Breast epithelium (tissue), 4 donors: ENCODE measurements around the gene RFT1. TPM values are rescaled to one million over a fixed set of nuclear protein-coding genes. Genes with fewer than 3 reads are reported as not detected.
A peak's percentile ranks its signal among the peaks of the same experiment; 100 is the strongest.

Source experiments
- DNase-seq, 2 donors: peaks; one replicate each; pipeline ENCODE4 v3.0.0-alpha.2; 2019; ENCODE audit warnings: low spot score in 2 of 2
- H3K27ac ChIP-seq, 2 donors: fragments of 200-600 bp; sonication (generic) in 1 of 2; one replicate each; pipeline ENCODE4 v1.5.1; 2016 to 2019; ENCODE audit warnings: mild to moderate bottlenecking in 1 of 2
- H3K27me3 ChIP-seq, 2 donors: fragments of 200-600 bp; sonication (generic) in 1 of 2; one replicate each; pipeline versions ENCODE4 v1.5.1 to v1.6.0; 2017 to 2019; ENCODE audit warnings: control low read depth in 1 of 2, mild to moderate bottlenecking in 1 of 2
- H3K36me3 ChIP-seq: fragments of 200-600 bp; one replicate; pipeline ENCODE4 v1.5.1; 2019
- H3K4me1 ChIP-seq, 2 donors: fragments of 200-600 bp; sonication (generic); one replicate each; pipeline ENCODE4 v1.5.1; 2016 to 2019; ENCODE audit warnings: control low read depth in 1 of 2
- H3K4me3 ChIP-seq, 3 donors: fragments of 200-600 bp; sonication (generic); 1 replicate in 2 of 3; 2 replicates in 1 of 3; pipeline ENCODE4 v1.5.1; 2016 to 2019; ENCODE audit warnings: mild to moderate bottlenecking in 3 of 3, moderate library complexity in 2 of 3
- H3K9me3 ChIP-seq, 2 donors: fragments of 200-600 bp; sonication (generic) in 1 of 2; one replicate each; pipeline ENCODE4 v1.5.1; 2016 to 2019; ENCODE audit warnings: control low read depth in 1 of 2
- POLR2A ChIP-seq: fragments of 450-650 bp; IDR thresholded peaks from one replicate; pipeline ENCODE4 v1.6.1; 2016; ENCODE audit warnings: antibody characterized with exemption, mild to moderate bottlenecking, moderate library complexity
- POLR2AphosphoS5 ChIP-seq, 3 donors: sonication (generic); formaldehyde crosslinking; IDR thresholded peaks; one replicate each; pipeline ENCODE4 v1.6.1; 2017; ENCODE audit warnings: antibody characterized with exemption in 3 of 3
- intact Hi-C: fragments of 100-400 bp; cut with DNase I; formaldehyde crosslinking; loops from one replicate; pipeline ENCODE4 v1.15.1; 2023; ENCODE audit warnings: low total_unique reads
- total RNA-seq, 3 donors: library from RNA; depleted of rRNA; stranded (reverse); fragments of >200 nt; gene quantifications; one replicate each; pipeline ENCODE4 v1.1.0, GENCODE V29; 2016
- TF ChIP-seq, protein P1 (sequence below), 3 donors: fragments of 450-650 bp; IDR thresholded peaks; one replicate each; pipeline ENCODE4 v1.5.1; 2016 to 2017; ENCODE audit warnings: antibody characterized with exemption in 3 of 3, mild to moderate bottlenecking in 3 of 3, moderate library complexity in 3 of 3

Gene RFT1
- total RNA-seq, 3 donors from 2014 or later: 9.5 to 11.7 (median 10.1) TPM

DNA sequence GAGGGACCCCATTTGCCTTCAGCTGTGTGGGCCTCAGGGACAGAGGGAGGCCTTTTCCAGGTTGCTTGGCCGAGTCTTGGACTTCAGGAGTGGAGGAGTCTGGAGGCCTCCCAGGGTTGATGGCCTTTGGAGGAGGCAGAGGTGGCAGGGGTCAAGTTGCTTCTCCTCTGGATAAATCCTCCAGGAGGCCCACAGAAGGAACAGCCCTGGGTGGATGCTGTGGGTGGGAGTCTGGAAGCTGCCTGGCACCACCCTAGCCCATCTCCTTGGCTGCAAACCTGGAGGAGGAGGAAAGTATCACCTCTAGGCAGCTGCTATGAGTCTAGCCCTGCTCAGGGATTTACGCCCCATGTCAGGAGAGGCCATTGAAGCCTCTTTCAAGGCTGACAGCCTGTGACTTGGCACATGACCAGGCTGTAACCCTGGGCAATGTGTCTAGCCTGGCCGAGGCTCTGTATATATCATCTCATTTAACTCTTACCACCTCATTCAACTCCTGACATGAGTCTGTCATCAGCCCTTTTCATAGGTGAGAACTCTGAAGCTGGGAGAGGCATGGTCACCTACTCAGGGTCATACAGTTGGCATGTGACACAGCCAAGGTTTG is 27.8 kb upstream of the RFT1 start:
- no peaks in the 10 kb centered on the region for H3K36me3 ChIP-seq
- H3K4me1 ChIP-seq: peaks cover 12 to 39% of the 10 kb centered on the region in 2 donors
- H3K27me3 ChIP-seq: no peaks in the 10 kb centered on the region
- intact Hi-C loops: no loop called here
- H3K9me3 ChIP-seq: no peaks in the 10 kb centered on the region
- DNase-seq: no peak
- TF ChIP-seq, protein P1, sequence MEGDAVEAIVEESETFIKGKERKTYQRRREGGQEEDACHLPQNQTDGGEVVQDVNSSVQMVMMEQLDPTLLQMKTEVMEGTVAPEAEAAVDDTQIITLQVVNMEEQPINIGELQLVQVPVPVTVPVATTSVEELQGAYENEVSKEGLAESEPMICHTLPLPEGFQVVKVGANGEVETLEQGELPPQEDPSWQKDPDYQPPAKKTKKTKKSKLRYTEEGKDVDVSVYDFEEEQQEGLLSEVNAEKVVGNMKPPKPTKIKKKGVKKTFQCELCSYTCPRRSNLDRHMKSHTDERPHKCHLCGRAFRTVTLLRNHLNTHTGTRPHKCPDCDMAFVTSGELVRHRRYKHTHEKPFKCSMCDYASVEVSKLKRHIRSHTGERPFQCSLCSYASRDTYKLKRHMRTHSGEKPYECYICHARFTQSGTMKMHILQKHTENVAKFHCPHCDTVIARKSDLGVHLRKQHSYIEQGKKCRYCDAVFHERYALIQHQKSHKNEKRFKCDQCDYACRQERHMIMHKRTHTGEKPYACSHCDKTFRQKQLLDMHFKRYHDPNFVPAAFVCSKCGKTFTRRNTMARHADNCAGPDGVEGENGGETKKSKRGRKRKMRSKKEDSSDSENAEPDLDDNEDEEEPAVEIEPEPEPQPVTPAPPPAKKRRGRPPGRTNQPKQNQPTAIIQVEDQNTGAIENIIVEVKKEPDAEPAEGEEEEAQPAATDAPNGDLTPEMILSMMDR (IDR thresholded peaks at IDR 0.05): no peak
- no peak overlapping the region for H3K27ac ChIP-seq
- no peak overlapping the region for H3K4me3 ChIP-seq

DNA sequence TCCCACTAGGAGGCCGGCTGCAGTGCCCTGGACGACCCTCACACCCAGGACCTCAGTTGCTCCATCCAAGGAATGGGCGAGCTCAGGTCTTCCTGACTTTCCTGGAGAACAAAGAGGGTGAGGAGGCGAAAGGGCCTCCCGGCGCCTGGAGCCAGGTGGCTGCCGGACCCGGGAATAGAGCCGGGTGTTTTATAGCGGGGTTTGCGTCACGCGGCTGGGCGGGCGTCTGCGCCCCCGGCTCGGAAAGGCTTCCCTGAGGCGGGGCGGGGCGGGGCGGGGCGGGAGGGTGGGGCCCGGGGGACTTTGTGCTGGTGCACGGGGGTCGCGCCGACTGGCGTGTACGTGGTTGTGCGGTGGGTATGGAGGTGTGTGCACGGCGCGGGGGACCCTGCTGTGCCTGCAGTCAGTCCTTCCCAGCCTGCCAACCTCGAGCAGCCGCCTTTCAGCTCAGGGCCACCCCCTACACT is 26.2 kb upstream of the RFT1 start:
- DNase-seq: no peak
- intact Hi-C loops: no loop called here
- H3K36me3 ChIP-seq: no peaks in the 10 kb centered on the region
- TF ChIP-seq POLR2AphosphoS5 (IDR thresholded peaks at IDR 0.05) (no peak), POLR2A (no peak)
- TF ChIP-seq, protein P1 (IDR thresholded peaks at IDR 0.05): no peak
- peak overlapping the region; percentile 67 to 69 for H3K27ac ChIP-seq
- no peaks in the 10 kb centered on the region for H3K9me3 ChIP-seq
- H3K4me3 ChIP-seq: peak overlapping the region in 2 of 3 donors; percentile 20 to 46
- H3K4me1 ChIP-seq: peaks cover 12 to 39% of the 10 kb centered on the region in 2 donors
- no peaks in the 10 kb centered on the region for H3K27me3 ChIP-seq

DNA sequence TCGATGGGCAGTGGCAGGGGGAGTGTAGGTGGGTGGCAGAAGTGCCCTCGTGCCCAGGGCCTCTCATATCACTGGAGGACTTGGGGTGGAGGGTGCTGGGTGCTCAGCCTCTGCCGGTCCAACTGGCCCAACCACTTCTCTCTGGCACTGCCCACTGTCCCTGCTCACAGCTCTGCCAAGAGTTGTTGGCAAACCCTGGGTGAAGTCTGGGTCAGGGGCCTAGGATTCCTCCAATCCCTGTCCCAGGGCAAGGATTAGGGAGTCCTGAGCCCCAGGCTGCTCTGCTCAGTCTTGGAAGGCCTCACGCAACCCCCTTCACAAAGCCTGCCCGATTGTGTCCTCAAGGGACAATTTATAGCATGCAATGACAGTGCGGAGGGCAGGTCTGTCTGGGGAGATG is 25.5 kb upstream of the RFT1 start:
- Histone ChIP-seq H3K4me3 (no peak overlapping the region), H3K36me3 (no peaks in the 10 kb centered on the region), H3K9me3 (no peaks in the 10 kb centered on the region), H3K27ac (peak overlapping the region; percentile 67 to 80), H3K27me3 (no peaks in the 10 kb centered on the region), H3K4me1 (peaks cover 12 to 39% of the 10 kb centered on the region in 2 donors)
- peak; percentile 81 to 88 for DNase-seq
- intact Hi-C loops: no loop called here
- TF ChIP-seq, protein P1 (IDR thresholded peaks at IDR 0.05): no peak
- peak in 2 of 3 donors; percentile 24 to 31 for TF ChIP-seq POLR2AphosphoS5 (IDR thresholded peaks at IDR 0.05)

DNA sequence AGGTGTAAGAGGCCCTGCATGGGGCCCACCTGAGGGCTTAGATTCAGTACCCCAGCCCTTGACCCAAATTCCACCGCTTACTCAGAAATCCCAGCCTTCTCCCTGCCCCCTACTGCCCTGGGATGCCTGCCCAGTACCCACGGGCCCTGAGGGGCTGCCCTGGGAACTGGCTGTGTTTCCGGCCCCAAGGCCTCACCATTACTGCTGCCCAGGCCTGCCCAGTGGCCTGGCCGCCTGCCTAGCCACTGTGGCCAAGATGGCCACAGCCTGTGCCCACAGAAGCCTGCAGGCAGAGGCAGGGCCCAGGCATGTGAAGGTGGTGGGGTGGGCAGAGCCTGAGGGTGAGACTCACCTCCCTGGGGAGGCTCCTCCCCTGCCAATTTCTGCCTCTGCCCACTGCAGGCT is 24.6 kb upstream of the RFT1 start:
- Histone ChIP-seq H3K36me3 (no peaks in the 10 kb centered on the region), H3K4me1 (peaks cover 12 to 33% of the 10 kb centered on the region in 2 donors), H3K27me3 (no peaks in the 10 kb centered on the region), H3K27ac (peak overlapping the region; percentile 67 to 80), H3K4me3 (no peak overlapping the region), H3K9me3 (no peaks in the 10 kb centered on the region)
- intact Hi-C loops: no loop called here
- DNase-seq: no peak
- TF ChIP-seq, protein P1 (IDR thresholded peaks at IDR 0.05): no peak
- TF ChIP-seq POLR2A (no peak), POLR2AphosphoS5 (IDR thresholded peaks at IDR 0.05) (peak in 1 of 3 donors; percentile 10)

DNA sequence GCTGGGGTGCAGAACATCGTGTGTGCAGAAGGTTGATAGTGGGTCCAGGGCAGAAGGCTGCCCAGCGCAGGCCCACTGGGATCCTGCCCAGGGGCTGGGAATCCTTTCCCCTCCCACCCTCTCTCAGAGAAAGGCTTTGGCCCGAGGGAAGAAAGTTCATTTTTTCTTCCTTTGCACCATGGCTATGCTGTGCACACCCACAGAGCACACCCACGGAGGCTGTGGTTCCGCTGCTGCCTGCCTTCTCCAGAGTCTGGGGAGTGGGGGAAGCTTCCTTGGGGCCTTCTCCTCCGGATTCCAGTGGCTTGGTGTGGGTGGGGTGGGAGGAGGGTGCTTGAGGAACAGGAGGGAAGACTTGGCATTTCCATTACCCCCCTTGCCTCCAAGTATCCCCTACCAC is 23.7 kb upstream of the RFT1 start:
- TF ChIP-seq POLR2A (no peak), POLR2AphosphoS5 (IDR thresholded peaks at IDR 0.05) (no peak)
- TF ChIP-seq, protein P1 (IDR thresholded peaks at IDR 0.05): no peak
- Histone ChIP-seq H3K4me3 (no peak overlapping the region), H3K36me3 (no peaks in the 10 kb centered on the region), H3K27me3 (no peaks in the 10 kb centered on the region), H3K27ac (peak overlapping the region; percentile 67 to 80), H3K9me3 (no peaks in the 10 kb centered on the region), H3K4me1 (peaks cover 11 to 24% of the 10 kb centered on the region in 2 donors)
- DNase-seq: no peak
- intact Hi-C loops: no loop called here
